Small intestine (tissue), 7 donors: ENCODE measurements around the gene FAM120B. TPM values are rescaled to one million over a fixed set of nuclear protein-coding genes. Genes with fewer than 3 reads are reported as not detected.
A peak's percentile ranks its signal among the peaks of the same experiment; 100 is the strongest.

Experiments
- DNase-seq, 2 donors: peaks; one replicate each; pipeline versions ENCODE4 v3.0.0 to v3.0.0-alpha.2; 2013
- FAIRE-seq: peaks from 2 replicates; lab custom pipeline; 2012; peaks lifted over from hg19 to GRCh38; lab: Jason Lieb, UNC
- H3K27ac ChIP-seq, 3 donors: one replicate each; pipeline ENCODE4 v1.5.1; 2013; ENCODE audit warnings: low read length in 2 of 3, mild to moderate bottlenecking in 2 of 3, control low read depth in 1 of 3, inconsistent platforms in 1 of 3, low read depth in 1 of 3, moderate library complexity in 1 of 3
- H3K27me3 ChIP-seq, 3 donors: one replicate each; pipeline ENCODE4 v1.6.1; 2013; ENCODE audit warnings: low read length in 3 of 3, inconsistent platforms in 1 of 3; ENCODE audit not compliant: control insufficient read depth in 3 of 3, insufficient read depth in 3 of 3
- H3K36me3 ChIP-seq, 3 donors: one replicate each; pipeline ENCODE4 v1.6.1; 2013; ENCODE audit warnings: low read length in 3 of 3, inconsistent platforms in 1 of 3, low read depth in 1 of 3, mild to moderate bottlenecking in 1 of 3, moderate library complexity in 1 of 3; ENCODE audit not compliant: control insufficient read depth in 3 of 3, insufficient read depth in 2 of 3
- H3K4me1 ChIP-seq, 3 donors: one replicate each; pipeline ENCODE4 v1.6.1; 2013; ENCODE audit warnings: low read length in 2 of 3, inconsistent platforms in 1 of 3, low read depth in 1 of 3, mild to moderate bottlenecking in 1 of 3, moderate library complexity in 1 of 3; ENCODE audit not compliant: control insufficient read depth in 3 of 3, insufficient read depth in 2 of 3
- H3K4me3 ChIP-seq, 3 donors: one replicate each; pipeline ENCODE4 v1.5.1; 2013; ENCODE audit warnings: low read length in 3 of 3, control low read depth in 1 of 3, inconsistent platforms in 1 of 3, low read depth in 1 of 3, mild to moderate bottlenecking in 1 of 3, moderate library complexity in 1 of 3
- H3K9me3 ChIP-seq, 2 donors: one replicate each; pipeline ENCODE4 v1.6.1; 2013; ENCODE audit warnings: low read depth in 1 of 2, low read length in 1 of 2; ENCODE audit not compliant: control insufficient read depth in 2 of 2, insufficient read depth in 1 of 2
- WGBS, 3 donors: extraction: QIAGEN DNeasy Blood & Tissue Kit; methylation state at CpG; one replicate each; pipeline ENCODE4 v1.1.7; 2013; 5-methylcytosine and 5-hydroxymethylcytosine counted together
- polyA plus RNA-seq, 4 donors: library from polyadenylated mRNA; stranded (reverse) in 3 of 4; unstranded in 1 of 4; fragments of 200-250 nt in 3 of 4; fragments of 120-200 nt in 1 of 4; gene quantifications; one replicate each; pipeline versions ENCODE4 v1.2.1 to v1.2.3, GENCODE V29; 2013
- donor health status: healthy with polysubstance abuse.
- donor health status: control.
- donor health status: control.
- donor health status: Bipolar disorder and iron deficiency.
- donor health status: healthy.

FAM120B gene
- polyA plus RNA-seq, 4 donors = 6.5 to 24.0 (median 10.6) TPM

- Histone ChIP-seq H3K27ac (no peak overlapping the region), H3K4me1 (peaks cover 0 to 20% (median 10%) of the 10 kb centered on the region in 3 donors), H3K4me3 (no peak overlapping the region), H3K36me3 (peaks cover 2 to 29% (median 2%) of the 10 kb centered on the region in 3 donors), H3K27me3 (no peaks in the 10 kb centered on the region), H3K9me3 (no peaks in the 10 kb centered on the region)
- FAIRE-seq (no peak), DNase-seq (no peak)
- WGBS, 3 donors = 68 to 93% (median 85%) methylated on average over 8 of the region's 8 CpGs
These were observed 65.0 kb downstream of the FAM120B start for GRCh38 chr6:170371588-170371987.

GRCh38 chr6:170372380-170373325, 66.1 kb downstream of the FAM120B start:
- Histone ChIP-seq H3K9me3 (no peaks in the 10 kb centered on the region), H3K4me3 (no peak overlapping the region), H3K4me1 (peaks cover 0 to 20% (median 7%) of the 10 kb centered on the region in 3 donors), H3K36me3 (peaks cover 0 to 26% (median 2%) of the 10 kb centered on the region in 3 donors), H3K27ac (no peak overlapping the region), H3K27me3 (no peaks in the 10 kb centered on the region)
- WGBS, 3 donors = 92 to 93% (median 93%) methylated on average over 11 of the region's 11 CpGs
- FAIRE-seq (no peak), DNase-seq (peak in 1 of 2 donors; percentile 41)

GRCh38 chr6:170374571-170375444, 68.2 kb downstream of the FAM120B start:
- peaks cover 0 to 5% (median 4%) of the 10 kb centered on the region in 3 donors for H3K4me1 ChIP-seq
- DNase-seq (peak in 1 of 2 donors; percentile 14), FAIRE-seq (no peak)
- WGBS, 3 donors = 80 to 90% (median 83%) methylated on average over 11 of the region's 11 CpGs
- peak overlapping the region in 1 of 3 donors; percentile 4 for H3K27ac ChIP-seq
- no peaks in the 10 kb centered on the region for H3K27me3 ChIP-seq
- peaks cover 0 to 25% (median 2%) of the 10 kb centered on the region in 3 donors for H3K36me3 ChIP-seq
- H3K4me3 ChIP-seq = no peak overlapping the region
- no peaks in the 10 kb centered on the region for H3K9me3 ChIP-seq

- 63 to 81% (median 79%) methylated on average over 10 of the region's 10 CpGs for WGBS, 3 donors
These were observed 69.1 kb downstream of the FAM120B start for GRCh38 chr6:170375661-170376060.

GRCh38 chr6:170376386-170377043, 70.0 kb downstream of the FAM120B start:
- 88 to 95% (median 90%) methylated on average over 27 to 29 of the region's 29 CpGs for WGBS, 3 donors
- no peak for FAIRE-seq

More at GRCh38 chr6:170375661-170376060, 69.1 kb downstream of the FAM120B start:
- DNase-seq = peak in 1 of 2 donors; percentile 83
- Histone ChIP-seq H3K4me3 (no peak overlapping the region), H3K4me1 (no peaks in the 10 kb centered on the region), H3K27ac (no peak overlapping the region), H3K9me3 (no peaks in the 10 kb centered on the region), H3K36me3 (peaks cover 0 to 20% (median 2%) of the 10 kb centered on the region in 3 donors), H3K27me3 (no peaks in the 10 kb centered on the region)
- no peak for FAIRE-seq

GRCh38 chr6:170378502-170378901, 71.9 kb downstream of the FAM120B start:
- Histone ChIP-seq H3K9me3 (no peaks in the 10 kb centered on the region), H3K36me3 (peaks cover 0 to 15% (median 2%) of the 10 kb centered on the region in 3 donors), H3K4me1 (no peaks in the 10 kb centered on the region), H3K27ac (no peak overlapping the region), H3K4me3 (no peak overlapping the region), H3K27me3 (no peaks in the 10 kb centered on the region)
- WGBS, 3 donors = 69 to 78% (median 77%) methylated on average over 10 of the region's 10 CpGs
- no peak for DNase-seq
- FAIRE-seq = no peak

More at GRCh38 chr6:170376386-170377043, 70.0 kb downstream of the FAM120B start:
- H3K27me3 ChIP-seq = no peaks in the 10 kb centered on the region
- H3K4me1 ChIP-seq = no peaks in the 10 kb centered on the region
- H3K4me3 ChIP-seq = no peak overlapping the region
- DNase-seq = no peak
- peaks cover 0 to 20% (median 2%) of the 10 kb centered on the region in 3 donors for H3K36me3 ChIP-seq
- H3K9me3 ChIP-seq = no peaks in the 10 kb centered on the region
- no peak overlapping the region for H3K27ac ChIP-seq

GRCh38 chr6:170381562-170381961, 75.0 kb downstream of the FAM120B start:
- FAIRE-seq (no peak), DNase-seq (no peak)
- no peaks in the 10 kb centered on the region for H3K9me3 ChIP-seq
- H3K27ac ChIP-seq = no peak overlapping the region
- H3K4me1 ChIP-seq = no peaks in the 10 kb centered on the region
- no peaks in the 10 kb centered on the region for H3K27me3 ChIP-seq
- H3K36me3 ChIP-seq = peaks cover 0 to 8% (median 0%) of the 10 kb centered on the region in 3 donors
- no peak overlapping the region for H3K4me3 ChIP-seq
